Subcutaneous abdominal adipose tissue (tissue), 5 donors: ENCODE measurements around the gene HOXD11.

Source experiments
- H3K27ac ChIP-seq: one replicate; pipeline ENCODE4 v1.7.0; 2013; ENCODE audit warnings: low read depth, mild to moderate bottlenecking, inconsistent platforms, low read length, moderate library complexity
- H3K27me3 ChIP-seq, 5 donors: one replicate each; pipeline ENCODE4 v1.7.0; 2013; ENCODE audit warnings: low read length in 5 of 5, inconsistent platforms in 1 of 5; ENCODE audit not compliant: control insufficient read depth in 5 of 5, insufficient read depth in 4 of 5
- H3K36me3 ChIP-seq, 5 donors: one replicate each; pipeline ENCODE4 v1.7.0; 2013; ENCODE audit warnings: low read length in 5 of 5; ENCODE audit not compliant: control insufficient read depth in 5 of 5, insufficient read depth in 5 of 5
- H3K4me1 ChIP-seq, 5 donors: one replicate each; pipeline ENCODE4 v1.7.0; 2013; ENCODE audit warnings: low read length in 5 of 5, mild to moderate bottlenecking in 3 of 5, moderate library complexity in 1 of 5; ENCODE audit not compliant: control insufficient read depth in 5 of 5, insufficient read depth in 5 of 5
- H3K4me3 ChIP-seq, 5 donors: one replicate each; pipeline ENCODE4 v1.7.0; 2013; ENCODE audit warnings: low read length in 5 of 5, low read depth in 1 of 5
- H3K9ac ChIP-seq, 5 donors: one replicate each; pipeline ENCODE4 v1.7.0; 2013; ENCODE audit warnings: low read length in 5 of 5, mild to moderate bottlenecking in 4 of 5, moderate library complexity in 3 of 5
- H3K9me3 ChIP-seq, 5 donors: one replicate each; pipeline ENCODE4 v1.7.0; 2013; ENCODE audit warnings: low read length in 5 of 5; ENCODE audit not compliant: control insufficient read depth in 5 of 5
- donor health status: healthy.
- donor health status: healthy.
- donor health status: healthy.
- donor health status: healthy.
- donor health status: healthy.

HOXD11 gene

DNA sequence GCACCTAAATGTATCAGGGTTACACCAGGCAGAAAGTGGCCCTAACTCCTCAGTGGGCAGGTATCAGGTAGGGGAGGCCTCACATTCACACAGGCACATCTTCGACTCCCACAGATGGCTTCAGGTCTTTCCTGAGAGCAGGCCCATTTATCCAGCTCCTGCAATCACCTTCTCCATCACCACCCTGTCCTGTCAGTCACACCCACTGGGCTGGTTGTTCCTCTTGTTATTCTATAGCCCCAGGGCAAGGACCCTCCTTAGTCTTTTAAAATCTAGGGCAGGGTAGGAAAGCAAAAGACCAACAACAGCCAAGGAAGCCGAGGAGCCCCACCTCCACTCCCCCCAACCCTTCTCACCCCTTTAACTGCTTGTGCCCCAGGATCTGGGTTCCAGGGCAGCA, 35.2 kb downstream of the HOXD11 start:
- H3K27ac ChIP-seq, result no peak overlapping the region
- H3K9ac ChIP-seq, result no peak overlapping the region
- no peaks in the 10 kb centered on the region for H3K9me3 ChIP-seq
- H3K4me3 ChIP-seq, result no peak overlapping the region
- no peaks in the 10 kb centered on the region for H3K36me3 ChIP-seq
- H3K27me3 ChIP-seq, result peaks cover 0 to 41% (median 0%) of the 10 kb centered on the region in 5 donors
- peaks cover 5 to 47% (median 37%) of the 10 kb centered on the region in 5 donors for H3K4me1 ChIP-seq

DNA sequence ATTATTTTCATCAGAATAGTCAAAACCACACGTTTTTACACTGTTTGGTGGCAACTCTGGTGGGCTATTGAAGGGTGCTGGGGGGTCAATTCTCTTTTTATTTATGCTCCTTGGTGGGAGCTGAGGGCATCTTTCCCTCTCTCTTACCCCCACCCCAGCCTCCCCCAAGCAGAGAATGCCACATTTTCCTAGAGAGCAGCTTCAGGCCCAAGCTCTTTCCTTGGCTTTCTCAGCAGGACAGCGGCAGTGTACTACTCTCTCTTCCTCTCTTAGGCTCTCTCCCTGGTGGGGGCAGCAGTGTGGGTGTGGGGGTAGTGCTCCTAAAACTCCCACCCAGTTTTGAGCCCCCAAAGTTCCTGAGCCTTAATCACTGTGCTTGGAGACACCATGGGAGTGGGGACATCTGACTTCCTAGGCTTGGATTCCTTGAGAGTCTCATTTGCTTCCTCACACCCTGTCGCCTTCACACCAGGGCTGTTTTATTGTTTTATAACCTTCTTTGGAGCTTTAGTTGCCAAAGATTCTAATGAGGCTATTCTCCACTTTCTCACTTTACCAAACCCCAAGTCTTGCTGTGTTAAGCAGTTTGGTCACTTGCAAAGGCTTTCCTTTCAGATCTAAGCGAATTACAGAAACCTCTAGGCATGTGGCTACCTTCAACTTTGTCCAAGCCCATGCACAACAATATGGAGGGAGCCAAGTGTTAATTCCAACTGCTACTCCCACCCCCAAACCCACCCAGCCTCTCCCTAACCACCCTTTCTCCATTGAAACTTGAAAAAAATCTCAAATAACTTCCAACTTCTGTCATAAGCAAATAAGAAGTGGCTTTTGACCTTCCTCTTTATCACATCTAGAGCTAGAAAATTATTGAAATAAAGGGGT, 38.2 kb downstream of the HOXD11 start:
- no peaks in the 10 kb centered on the region for H3K9me3 ChIP-seq
- no peak overlapping the region for H3K9ac ChIP-seq
- peaks cover 3 to 19% (median 13%) of the 10 kb centered on the region in 5 donors for H3K4me1 ChIP-seq
- H3K27me3 ChIP-seq, result peaks cover 0 to 32% (median 3%) of the 10 kb centered on the region in 5 donors
- H3K36me3 ChIP-seq, result peaks cover 0 to 6% (median 4%) of the 10 kb centered on the region in 5 donors
- H3K27ac ChIP-seq, result no peak overlapping the region
- H3K4me3 ChIP-seq, result no peak overlapping the region

DNA sequence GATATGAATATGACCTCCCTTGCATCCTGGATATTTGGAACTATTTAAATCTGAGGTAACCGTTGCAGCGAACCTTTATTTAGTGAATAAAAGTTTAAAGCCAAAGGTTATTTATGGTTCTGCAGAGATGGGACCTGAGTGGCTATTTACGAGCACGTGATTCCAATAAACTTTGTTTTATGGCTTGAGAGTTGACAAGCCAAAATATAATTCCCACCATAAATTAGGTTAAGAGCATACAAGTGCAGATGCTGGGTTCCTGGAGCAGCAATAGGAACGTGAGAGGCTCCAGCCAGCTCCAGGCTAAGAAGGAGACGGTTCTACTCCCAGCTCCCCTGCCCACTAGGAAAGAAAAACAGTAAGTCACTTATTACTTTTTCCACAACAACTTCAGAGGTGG, 39.0 kb downstream of the HOXD11 start:
- Histone ChIP-seq H3K27ac (no peak overlapping the region), H3K4me1 (peaks cover under 1 to 12% (median 5%) of the 10 kb centered on the region in 5 donors), H3K4me3 (no peak overlapping the region), H3K9me3 (no peaks in the 10 kb centered on the region), H3K9ac (no peak overlapping the region), H3K36me3 (peaks cover 0 to 10% (median 4%) of the 10 kb centered on the region in 5 donors), H3K27me3 (peaks cover 0 to 24% (median 3%) of the 10 kb centered on the region in 5 donors)

GRCh38 chr2:176146645-176147044, 39.6 kb downstream of the HOXD11 start:
- Histone ChIP-seq H3K36me3 (peaks cover 0 to 10% (median 4%) of the 10 kb centered on the region in 5 donors), H3K9me3 (no peaks in the 10 kb centered on the region), H3K27ac (no peak overlapping the region), H3K4me1 (peaks cover 0 to 10% (median 3%) of the 10 kb centered on the region in 5 donors), H3K4me3 (no peak overlapping the region), H3K27me3 (peaks cover 0 to 21% (median 3%) of the 10 kb centered on the region in 5 donors), H3K9ac (no peak overlapping the region)

GRCh38 chr2:176147210-176147799, 40.2 kb downstream of the HOXD11 start:
- no peak overlapping the region for H3K9ac ChIP-seq
- peaks cover 0 to 10% (median 3%) of the 10 kb centered on the region in 5 donors for H3K4me1 ChIP-seq
- H3K9me3 ChIP-seq, result no peaks in the 10 kb centered on the region
- H3K27me3 ChIP-seq, result peaks cover 0 to 21% (median 3%) of the 10 kb centered on the region in 5 donors
- H3K27ac ChIP-seq, result no peak overlapping the region
- H3K36me3 ChIP-seq, result peaks cover 0 to 10% (median 4%) of the 10 kb centered on the region in 5 donors
- H3K4me3 ChIP-seq, result no peak overlapping the region

- Histone ChIP-seq H3K27ac (no peak overlapping the region), H3K9me3 (no peaks in the 10 kb centered on the region), H3K4me1 (peaks cover 0 to 5% (median 2%) of the 10 kb centered on the region in 5 donors), H3K27me3 (peaks cover 0 to 16% (median 3%) of the 10 kb centered on the region in 5 donors), H3K36me3 (peaks cover 0 to 17% (median 10%) of the 10 kb centered on the region in 5 donors), H3K4me3 (no peak overlapping the region), H3K9ac (no peak overlapping the region)
These were observed 40.9 kb downstream of the HOXD11 start for GRCh38 chr2:176147800-176148496.

DNA sequence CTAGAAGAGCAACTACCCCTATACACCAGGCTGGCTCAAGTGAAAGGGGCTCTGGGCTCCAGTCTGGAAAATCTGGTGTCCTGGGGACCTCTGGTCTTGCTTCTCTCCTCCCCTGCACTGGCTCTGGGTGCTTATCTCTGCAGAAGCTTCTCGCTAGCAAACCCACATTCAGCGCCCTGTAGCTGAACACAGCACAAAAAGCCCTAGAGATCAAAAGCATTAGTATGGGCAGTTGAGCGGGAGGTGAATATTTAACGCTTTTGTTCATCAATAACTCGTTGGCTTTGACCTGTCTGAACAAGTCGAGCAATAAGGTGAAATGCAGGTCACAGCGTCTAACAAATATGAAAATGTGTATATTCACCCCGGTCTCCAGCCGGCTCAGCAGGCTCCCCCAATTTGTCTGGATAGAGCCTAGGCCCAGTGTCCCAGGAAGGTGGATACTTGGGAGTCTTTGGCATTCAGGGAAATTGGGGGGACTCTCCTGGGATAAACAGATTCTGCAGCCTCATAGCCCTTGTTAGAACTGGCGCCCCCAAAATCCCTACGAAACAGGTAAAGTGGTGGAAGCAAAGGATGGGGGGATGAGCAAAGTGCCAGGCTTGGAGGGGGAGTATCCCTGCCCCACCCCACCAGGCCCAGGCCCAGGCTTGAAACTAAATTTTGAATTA, 41.8 kb downstream of the HOXD11 start:
- peaks cover 0 to 13% (median 3%) of the 10 kb centered on the region in 5 donors for H3K27me3 ChIP-seq
- peaks cover 5 to 18% (median 13%) of the 10 kb centered on the region in 5 donors for H3K36me3 ChIP-seq
- no peak overlapping the region for H3K4me3 ChIP-seq
- no peak overlapping the region for H3K27ac ChIP-seq
- no peaks in the 10 kb centered on the region for H3K9me3 ChIP-seq
- no peaks in the 10 kb centered on the region for H3K4me1 ChIP-seq
- H3K9ac ChIP-seq, result no peak overlapping the region

DNA sequence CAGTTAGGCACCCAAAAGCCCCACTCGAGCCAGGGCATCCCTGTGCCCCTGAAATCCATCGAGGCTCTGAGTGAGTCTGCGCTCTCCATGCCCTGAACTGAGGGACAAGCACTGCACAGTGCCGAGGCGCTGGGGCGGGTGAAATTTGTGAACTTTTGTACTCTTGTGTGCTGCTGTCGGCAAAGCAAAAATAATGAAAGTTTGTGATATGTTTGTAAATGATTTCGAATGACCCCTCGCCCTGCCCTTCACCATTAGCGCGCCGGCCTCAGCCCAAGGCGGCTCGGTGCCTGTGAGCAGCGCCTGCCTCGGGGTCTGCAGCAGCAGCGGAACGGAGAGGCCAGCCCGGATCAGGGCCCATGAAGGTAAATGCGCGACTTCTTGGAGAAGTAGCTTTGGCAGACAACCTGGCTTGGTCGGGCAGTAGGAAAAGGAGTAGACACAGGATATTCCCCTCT, 42.4 kb downstream of the HOXD11 start:
- no peak overlapping the region for H3K9ac ChIP-seq
- no peaks in the 10 kb centered on the region for H3K9me3 ChIP-seq
- no peak overlapping the region for H3K4me3 ChIP-seq
- H3K36me3 ChIP-seq, result peaks cover 7 to 18% (median 14%) of the 10 kb centered on the region in 5 donors
- no peaks in the 10 kb centered on the region for H3K4me1 ChIP-seq
- no peak overlapping the region for H3K27ac ChIP-seq
- H3K27me3 ChIP-seq, result peaks cover 0 to 13% (median 3%) of the 10 kb centered on the region in 5 donors

- no peak overlapping the region for H3K27ac ChIP-seq
- peaks cover 0 to 19% (median 3%) of the 10 kb centered on the region in 5 donors for H3K27me3 ChIP-seq
- H3K4me3 ChIP-seq, result no peak overlapping the region
- H3K9ac ChIP-seq, result no peak overlapping the region
- H3K4me1 ChIP-seq, result no peaks in the 10 kb centered on the region
- H3K9me3 ChIP-seq, result no peaks in the 10 kb centered on the region
- H3K36me3 ChIP-seq, result peaks cover 7 to 24% (median 18%) of the 10 kb centered on the region in 5 donors
These were observed 43.0 kb downstream of the HOXD11 start for GRCh38 chr2:176149939-176150583.
